CD4-positive, CD25-positive, alpha-beta regulatory T cell (primary cell): ENCODE data around the gene PIGL. TPM values are rescaled to one million over a fixed set of nuclear protein-coding genes. Genes with fewer than 3 reads are reported as not detected.

Experiments
- ATAC-seq, 2 donors: fragments of 150-1000 bp; cut with Tn5 transposase; one replicate each; pipeline ENCODE4 v1.10.0; 2021; ENCODE audit warnings: low read depth in 2 of 2, moderate number of reproducible peaks in 2 of 2, moderate library complexity in 1 of 2
- DNase-seq, 3 donors: peaks; one replicate each; pipeline versions ENCODE4 v3.0.0 to v3.0.0-alpha.2; 2012 to 2022; ENCODE audit warnings: mixed read lengths in 1 of 3
- H3K27ac ChIP-seq: one replicate; pipeline ENCODE4 v1.7.0; 2013; ENCODE audit warnings: mild to moderate bottlenecking, low read length; ENCODE audit not compliant: insufficient read depth, poor library complexity, severe bottlenecking
- H3K27me3 ChIP-seq: one replicate; pipeline ENCODE4 v1.7.0; 2013; ENCODE audit warnings: low read length; ENCODE audit not compliant: control insufficient read depth, insufficient read depth
- H3K36me3 ChIP-seq: one replicate; pipeline ENCODE4 v1.7.0; 2013; ENCODE audit warnings: mild to moderate bottlenecking, low read length, moderate library complexity; ENCODE audit not compliant: control insufficient read depth, insufficient read depth
- H3K4me1 ChIP-seq: 2 replicates; pipeline ENCODE4 v1.7.0; 2013; ENCODE audit warnings: mild to moderate bottlenecking, low read length; ENCODE audit not compliant: insufficient read depth, control insufficient read depth, poor library complexity, severe bottlenecking
- H3K4me3 ChIP-seq: one replicate; pipeline ENCODE4 v1.7.0; 2013; ENCODE audit warnings: low read depth, mild to moderate bottlenecking, low read length, moderate library complexity
- H3K9me3 ChIP-seq, 2 experiments: 1 replicate in 1 of 2; 2 replicates in 1 of 2; pipeline ENCODE4 v1.7.0; 2013; ENCODE audit warnings: low read length in 2 of 2, mild to moderate bottlenecking in 1 of 2, moderate library complexity in 1 of 2; ENCODE audit not compliant: control insufficient read depth in 2 of 2
- H3K27ac Mint-ChIP-seq, 3 donors: one replicate each; pipeline ENCODE4 v1.8.0; 2020 to 2022; ENCODE audit warnings: mild to moderate bottlenecking in 3 of 3, mixed read lengths in 3 of 3, moderate library complexity in 2 of 3
- H3K27me3 Mint-ChIP-seq: one replicate; pipeline ENCODE4 v1.8.0; 2022; ENCODE audit warnings: mild to moderate bottlenecking, mixed read lengths
- H3K36me3 Mint-ChIP-seq: one replicate; pipeline ENCODE4 v1.8.0; 2020; ENCODE audit warnings: mixed read lengths
- H3K4me1 Mint-ChIP-seq, 4 donors: one replicate each; pipeline ENCODE4 v1.8.0; 2020 to 2022; ENCODE audit warnings: mixed read lengths in 4 of 4, mild to moderate bottlenecking in 1 of 4
- H3K4me3 Mint-ChIP-seq, 4 donors: one replicate each; pipeline ENCODE4 v1.8.0; 2020 to 2022; ENCODE audit warnings: mild to moderate bottlenecking in 4 of 4, mixed read lengths in 4 of 4, moderate library complexity in 3 of 4
- H3K9me3 Mint-ChIP-seq, 7 donors: one replicate each; pipeline ENCODE4 v1.8.0; 2020 to 2022; ENCODE audit warnings: mixed read lengths in 7 of 7, mild to moderate bottlenecking in 3 of 7, moderate library complexity in 2 of 7
- polyA plus RNA-seq, 4 donors: library from polyadenylated mRNA; unstranded; fragments of 300-500 nt; fragmentation: Illumina TruSeq; gene quantifications; one replicate each; pipeline ENCODE4 v1.2.3, GENCODE V29; 2021
- total RNA-seq: library from RNA; stranded (reverse); gene quantifications from one replicate; pipeline ENCODE4 v1.2.3, GENCODE V29; 2022

PIGL gene
- total and polyA plus RNA-seq, 5 donors from 2014 or later, result 8.7 to 59.4 (median 11.5) TPM

DNA sequence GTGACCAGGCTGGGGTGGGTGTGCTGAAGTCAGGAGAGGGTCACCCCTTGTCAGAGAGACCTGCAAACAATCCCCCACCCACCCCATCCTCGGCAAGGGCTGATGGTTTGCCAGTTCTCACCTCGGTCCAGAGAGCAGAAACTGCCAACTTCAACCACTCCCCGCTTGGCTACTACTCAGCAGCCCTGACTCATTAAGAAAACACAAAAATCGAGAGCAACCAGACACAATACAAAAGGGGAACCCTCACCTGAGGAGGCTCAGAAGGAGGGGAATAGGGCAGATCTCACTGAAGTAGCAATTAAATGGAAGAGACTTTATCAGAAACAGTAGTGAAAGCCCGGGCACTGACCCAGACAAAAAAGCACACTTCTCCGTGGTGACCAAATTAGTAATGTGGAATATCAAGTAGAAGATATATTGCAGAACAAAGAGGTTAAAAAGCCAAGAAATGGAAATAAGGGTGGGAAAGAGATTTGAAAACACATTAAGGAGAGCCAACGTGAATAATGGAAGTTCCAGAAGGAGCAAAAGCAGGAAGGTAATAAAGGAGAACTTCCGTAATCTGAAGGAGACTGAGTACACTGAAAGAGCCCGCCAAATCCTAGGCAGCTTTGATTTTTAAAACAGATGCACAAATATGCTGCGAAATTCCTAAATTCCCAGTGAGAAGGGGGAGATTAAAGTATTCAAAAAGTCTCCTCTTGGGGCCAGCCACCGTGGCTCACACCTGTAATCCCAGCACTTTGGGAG, 112.7 kb downstream of the PIGL start:
- H3K27me3 Mint-ChIP-seq, result no peaks in the 10 kb centered on the region
- no peak overlapping the region for H3K4me3 ChIP-seq
- ATAC-seq, result no peak
- no peaks in the 10 kb centered on the region for H3K4me1 Mint-ChIP-seq
- no peaks in the 10 kb centered on the region for H3K27me3 ChIP-seq
- H3K36me3 ChIP-seq, result peaks cover 10% of the 10 kb centered on the region
- H3K4me3 Mint-ChIP-seq, result peak overlapping the region in 1 of 4 donors; percentile 80
- no peak overlapping the region for H3K27ac ChIP-seq
- DNase-seq, result no peak
- peaks cover 24% of the 10 kb centered on the region for H3K36me3 Mint-ChIP-seq
- H3K9me3 ChIP-seq, result no peaks in the 10 kb centered on the region
- H3K4me1 ChIP-seq, result no peaks in the 10 kb centered on the region
- H3K9me3 Mint-ChIP-seq, result no peaks in the 10 kb centered on the region
- peak overlapping the region in 1 of 3 donors; percentile 8 for H3K27ac Mint-ChIP-seq

DNA sequence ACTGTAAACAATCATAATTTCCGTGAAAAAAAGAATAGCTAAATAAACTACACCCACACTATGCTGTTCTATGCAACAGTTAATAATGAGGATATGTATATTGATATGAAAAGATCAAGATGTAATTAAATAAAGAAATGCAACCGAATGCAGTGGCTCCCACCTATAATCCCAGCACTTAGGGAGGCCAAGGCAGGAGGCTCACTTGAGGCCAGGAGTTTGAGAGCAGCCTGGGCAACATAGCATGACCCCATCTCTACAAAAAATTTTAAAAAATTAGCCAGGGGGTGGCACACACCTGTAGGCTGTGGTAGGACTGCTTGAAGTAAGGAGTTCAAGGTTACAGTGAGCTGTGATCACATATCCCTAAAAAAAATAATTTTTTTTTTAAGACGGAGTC, 121.4 kb downstream of the PIGL start:
- Mint-ChIP-seq H3K4me1 (no peaks in the 10 kb centered on the region), H3K9me3 (no peaks in the 10 kb centered on the region), H3K27me3 (no peaks in the 10 kb centered on the region), H3K4me3 (no peak overlapping the region), H3K36me3 (peaks cover 3% of the 10 kb centered on the region), H3K27ac (no peak overlapping the region)
- ATAC-seq (no peak), DNase-seq (no peak)
- Histone ChIP-seq H3K27ac (no peak overlapping the region), H3K4me3 (no peak overlapping the region), H3K27me3 (no peaks in the 10 kb centered on the region), H3K9me3 (no peaks in the 10 kb centered on the region), H3K4me1 (no peaks in the 10 kb centered on the region), H3K36me3 (peaks cover 13% of the 10 kb centered on the region)

DNA sequence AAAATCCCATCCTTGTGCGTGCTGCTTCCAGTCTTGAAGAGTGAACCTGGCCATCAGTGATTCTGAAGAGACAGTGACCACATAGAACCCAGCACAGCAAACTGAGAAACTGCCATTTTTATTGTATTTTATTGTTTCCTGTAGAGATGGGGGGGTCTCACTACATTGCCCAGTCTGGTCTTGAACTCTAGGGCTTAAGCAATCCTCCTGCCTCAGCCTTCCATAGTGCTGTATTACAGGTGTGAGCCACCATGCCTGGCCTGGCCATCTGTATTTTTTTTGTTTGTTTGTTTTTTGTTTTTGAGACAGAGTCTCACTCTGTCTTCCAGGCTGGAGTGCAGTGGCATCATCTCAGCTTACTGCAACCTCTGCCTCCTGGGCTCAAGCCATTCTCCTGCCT, 122.4 kb downstream of the PIGL start:
- no peak overlapping the region for H3K4me3 ChIP-seq
- ATAC-seq, result no peak
- no peak overlapping the region for H3K27ac ChIP-seq

DNA sequence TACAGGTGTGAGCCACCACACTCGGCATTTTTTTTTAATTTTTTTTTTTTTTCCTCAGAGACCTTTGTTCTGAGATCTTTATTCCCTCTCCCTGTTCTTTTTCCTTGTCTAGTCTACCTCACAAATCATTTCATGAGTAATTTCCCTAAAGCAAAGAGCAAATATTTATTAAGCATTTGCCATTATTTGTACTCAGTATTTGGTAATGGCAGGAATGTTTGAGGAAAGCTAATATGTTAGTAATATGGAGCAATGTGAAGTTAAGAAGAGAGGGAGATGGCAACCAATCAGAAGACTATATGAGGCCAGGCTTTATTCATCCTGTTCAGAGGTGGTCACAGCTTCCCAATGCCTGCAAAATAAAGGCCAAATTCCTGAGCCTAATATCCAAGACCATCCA, 122.9 kb downstream of the PIGL start:
- no peaks in the 10 kb centered on the region for H3K27me3 ChIP-seq
- peaks cover 13% of the 10 kb centered on the region for H3K36me3 ChIP-seq
- Mint-ChIP-seq H3K9me3 (no peaks in the 10 kb centered on the region), H3K4me1 (no peaks in the 10 kb centered on the region), H3K36me3 (peaks cover 13% of the 10 kb centered on the region), H3K27me3 (no peaks in the 10 kb centered on the region), H3K4me3 (no peak overlapping the region), H3K27ac (peak overlapping the region in 1 of 3 donors; percentile 36)
- no peak overlapping the region for H3K4me3 ChIP-seq
- DNase-seq, result no peak
- H3K9me3 ChIP-seq, result no peaks in the 10 kb centered on the region
- no peak overlapping the region for H3K27ac ChIP-seq
- ATAC-seq, result no peak
- no peaks in the 10 kb centered on the region for H3K4me1 ChIP-seq

More for the DNA sequence above, 122.4 kb downstream of the PIGL start:
- H3K36me3 Mint-ChIP-seq, result peaks cover 11% of the 10 kb centered on the region
- no peaks in the 10 kb centered on the region for H3K9me3 ChIP-seq
- no peaks in the 10 kb centered on the region for H3K9me3 Mint-ChIP-seq
- peaks cover 13% of the 10 kb centered on the region for H3K36me3 ChIP-seq
- H3K27me3 ChIP-seq, result no peaks in the 10 kb centered on the region
- no peaks in the 10 kb centered on the region for H3K27me3 Mint-ChIP-seq
- no peak for DNase-seq
- H3K4me1 ChIP-seq, result no peaks in the 10 kb centered on the region
- H3K4me1 Mint-ChIP-seq, result no peaks in the 10 kb centered on the region
- no peak overlapping the region for H3K27ac Mint-ChIP-seq
- no peak overlapping the region for H3K4me3 Mint-ChIP-seq

DNA sequence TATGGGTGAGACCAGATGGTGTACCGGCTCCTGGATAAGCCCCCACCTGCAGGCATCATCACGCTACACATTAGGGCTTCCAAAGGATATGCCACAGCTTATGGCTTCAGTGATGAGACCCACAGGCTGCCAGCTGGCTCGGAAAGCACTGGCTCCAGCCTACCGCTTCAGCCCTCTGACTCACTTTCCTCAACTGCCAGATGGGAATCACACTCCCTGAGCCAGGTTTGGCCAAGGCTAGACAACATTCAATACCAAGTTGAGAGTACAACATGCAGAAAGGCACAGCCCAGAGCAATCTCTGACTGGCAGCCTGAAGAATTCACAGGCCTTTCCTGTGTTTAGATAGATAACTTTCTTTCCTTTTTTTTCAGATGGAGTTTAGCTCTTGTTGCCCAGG, 126.0 kb downstream of the PIGL start:
- H3K4me3 ChIP-seq, result no peak overlapping the region
- ATAC-seq, result no peak
- no peaks in the 10 kb centered on the region for H3K9me3 Mint-ChIP-seq
- no peaks in the 10 kb centered on the region for H3K4me1 ChIP-seq
- DNase-seq, result no peak
- no peak overlapping the region for H3K4me3 Mint-ChIP-seq
- H3K9me3 ChIP-seq, result no peaks in the 10 kb centered on the region
- no peaks in the 10 kb centered on the region for H3K27me3 Mint-ChIP-seq
- no peaks in the 10 kb centered on the region for H3K27me3 ChIP-seq
- H3K4me1 Mint-ChIP-seq, result peaks cover 0 to 7% (median 0%) of the 10 kb centered on the region in 4 donors
- H3K27ac Mint-ChIP-seq, result no peak overlapping the region
- H3K27ac ChIP-seq, result no peak overlapping the region
- H3K36me3 ChIP-seq, result peaks cover 13% of the 10 kb centered on the region
- H3K36me3 Mint-ChIP-seq, result peaks cover 13% of the 10 kb centered on the region

DNA sequence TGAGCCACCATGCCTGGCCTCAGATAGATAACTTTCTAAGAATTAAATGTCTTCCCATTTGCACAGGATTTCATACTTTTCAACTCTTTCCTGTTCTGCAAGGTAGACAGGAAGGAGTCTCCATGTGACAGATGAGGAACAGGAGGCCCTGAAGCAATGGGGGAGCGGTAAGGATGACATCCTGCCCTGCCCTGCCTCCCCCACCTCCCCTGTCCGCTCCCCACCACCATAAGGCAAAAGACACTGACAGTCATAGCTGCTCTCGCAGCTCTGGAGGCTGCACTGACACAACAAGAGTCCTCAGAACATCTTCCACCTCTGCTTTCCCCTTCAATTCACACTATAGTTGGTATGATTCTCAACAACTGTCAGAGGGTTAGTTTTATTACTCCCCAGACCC, 126.6 kb downstream of the PIGL start:
- no peak overlapping the region for H3K4me3 Mint-ChIP-seq
- no peak overlapping the region for H3K4me3 ChIP-seq
- no peaks in the 10 kb centered on the region for H3K4me1 ChIP-seq
- peaks cover 13% of the 10 kb centered on the region for H3K36me3 ChIP-seq
- peaks cover 13% of the 10 kb centered on the region for H3K36me3 Mint-ChIP-seq
- H3K27me3 Mint-ChIP-seq, result no peaks in the 10 kb centered on the region
- no peaks in the 10 kb centered on the region for H3K27me3 ChIP-seq
- no peaks in the 10 kb centered on the region for H3K9me3 ChIP-seq
- H3K9me3 Mint-ChIP-seq, result no peaks in the 10 kb centered on the region
- H3K27ac Mint-ChIP-seq, result peak overlapping the region in 1 of 3 donors; percentile 60
- ATAC-seq (no peak), DNase-seq (no peak)
- H3K27ac ChIP-seq, result no peak overlapping the region
- peaks cover 0 to 7% (median 0%) of the 10 kb centered on the region in 4 donors for H3K4me1 Mint-ChIP-seq

DNA sequence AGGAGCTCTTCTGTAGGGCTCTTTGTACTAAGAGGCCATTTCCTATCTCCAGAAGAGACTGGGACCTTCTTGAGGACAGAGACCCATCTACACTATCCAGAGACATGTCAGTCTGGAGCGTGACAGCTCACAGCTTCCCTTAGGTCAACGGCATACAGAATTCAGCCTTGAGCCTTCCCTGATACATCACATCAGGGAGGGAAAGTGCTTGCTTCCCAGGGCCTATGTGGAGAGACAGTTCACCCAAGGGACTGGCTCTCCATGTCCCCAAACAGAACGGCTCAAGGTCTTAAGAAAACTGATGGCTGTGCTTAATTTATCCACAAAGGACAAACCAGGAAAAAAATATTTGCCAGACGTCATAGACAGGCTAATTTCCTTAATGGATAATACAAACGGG, 128.6 kb downstream of the PIGL start:
- H3K4me1 ChIP-seq, result no peaks in the 10 kb centered on the region
- H3K4me3 ChIP-seq, result no peak overlapping the region
- peaks cover 13% of the 10 kb centered on the region for H3K36me3 ChIP-seq
- H3K4me3 Mint-ChIP-seq, result no peak overlapping the region
- DNase-seq (no peak), ATAC-seq (no peak)
- H3K9me3 ChIP-seq, result no peaks in the 10 kb centered on the region
- H3K4me1 Mint-ChIP-seq, result peaks cover 0 to 7% (median 2%) of the 10 kb centered on the region in 4 donors
- no peaks in the 10 kb centered on the region for H3K27me3 Mint-ChIP-seq
- no peaks in the 10 kb centered on the region for H3K9me3 Mint-ChIP-seq
- H3K36me3 Mint-ChIP-seq, result peaks cover 19% of the 10 kb centered on the region
- H3K27ac ChIP-seq, result no peak overlapping the region
- H3K27me3 ChIP-seq, result no peaks in the 10 kb centered on the region
- H3K27ac Mint-ChIP-seq, result no peak overlapping the region

DNA sequence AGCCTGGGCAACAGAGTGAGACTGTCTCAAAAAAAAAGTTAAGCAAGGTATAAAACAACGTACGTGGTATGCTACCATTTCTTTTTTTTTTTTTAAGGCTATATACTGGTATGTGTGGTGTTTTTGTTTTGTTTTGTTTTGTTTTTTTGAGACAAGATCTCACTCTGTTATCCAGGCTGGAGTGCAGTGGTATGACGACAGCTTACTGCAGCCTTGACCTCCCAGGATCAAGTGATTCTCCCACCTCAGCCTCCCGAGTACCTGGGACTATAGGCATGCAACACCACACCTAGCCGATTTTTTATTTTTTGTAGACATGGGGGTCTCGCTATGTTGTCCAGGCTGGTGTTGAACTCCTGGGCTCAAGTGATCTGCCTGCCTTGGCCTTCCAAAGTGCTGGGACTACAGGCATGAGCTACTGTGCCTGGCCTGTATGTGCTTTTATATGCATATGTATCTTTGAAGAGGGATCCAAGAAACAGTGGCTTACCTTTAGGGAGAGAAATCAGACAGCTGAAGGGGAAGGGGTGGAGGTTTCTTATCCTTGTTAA, 129.8 kb downstream of the PIGL start:
- Mint-ChIP-seq H3K9me3 (no peaks in the 10 kb centered on the region), H3K4me3 (no peak overlapping the region), H3K36me3 (peaks cover 19% of the 10 kb centered on the region), H3K27ac (peak overlapping the region in 1 of 3 donors; percentile 35), H3K4me1 (peaks cover 0 to 13% (median 4%) of the 10 kb centered on the region in 4 donors), H3K27me3 (peaks cover 7% of the 10 kb centered on the region)
- H3K9me3 ChIP-seq, result no peaks in the 10 kb centered on the region
- H3K4me3 ChIP-seq, result no peak overlapping the region
- H3K36me3 ChIP-seq, result peaks cover 13% of the 10 kb centered on the region
- DNase-seq (no peak), ATAC-seq (no peak)
- no peak overlapping the region for H3K27ac ChIP-seq
- no peaks in the 10 kb centered on the region for H3K27me3 ChIP-seq
- peaks cover under 1% of the 10 kb centered on the region for H3K4me1 ChIP-seq
